MCF 10A (cell line): ENCODE measurements around the gene EPB41L1. TPM values are rescaled to one million over a fixed set of nuclear protein-coding genes. Genes with fewer than 3 reads are reported as not detected.

Experiments used
- BruUV-seq: library from RNA; stranded (reverse); fragments of 400-500 nt; replicated peaks from 2 replicates; lab custom pipeline; 2021; lab: Mats Ljungman, UMichigan
- CTCF ChIA-PET: fragments of 300-600 bp; sonication (Branson Sonifier 250); formaldehyde crosslinking; extraction: SDS; loops from one replicate; lab custom pipeline; 2021; ENCODE audit warnings: antibody characterized with exemption, inconsistent platforms; lab: Yijun Ruan, JAX
- POLR2A ChIA-PET: fragments of 300-600, 350-650 bp; sonication (Branson Sonifier 250); formaldehyde crosslinking; extraction: SDS; loops from one replicate; lab custom pipeline; 2020; ENCODE audit warnings: antibody characterized with exemption, inconsistent platforms; lab: Yijun Ruan, JAX
- DNase-seq: peaks from one replicate; pipeline ENCODE4 v3.0.0-alpha.2; 2018; ENCODE audit not compliant: unreplicated experiment
- H3K27ac Mint-ChIP-seq: one replicate; pipeline ENCODE4 v1.8.0; 2022; ENCODE audit warnings: mild to moderate bottlenecking, low read depth, mixed read lengths; ENCODE audit not compliant: unreplicated experiment
- H3K27me3 Mint-ChIP-seq: one replicate; pipeline ENCODE4 v1.8.0; 2022; ENCODE audit warnings: mixed read lengths; ENCODE audit not compliant: insufficient read depth, unreplicated experiment
- H3K36me3 Mint-ChIP-seq: one replicate; pipeline ENCODE4 v1.8.0; 2022; ENCODE audit warnings: mild to moderate bottlenecking, moderate library complexity, mixed read lengths; ENCODE audit not compliant: insufficient read depth, unreplicated experiment
- H3K4me1 Mint-ChIP-seq: one replicate; pipeline ENCODE4 v1.8.0; 2022; ENCODE audit warnings: mixed read lengths; ENCODE audit not compliant: insufficient read depth, unreplicated experiment
- H3K4me3 Mint-ChIP-seq: one replicate; pipeline ENCODE4 v1.8.0; 2022; ENCODE audit warnings: mild to moderate bottlenecking, moderate library complexity, mixed read lengths; ENCODE audit not compliant: unreplicated experiment
- H3K9me3 Mint-ChIP-seq: one replicate; pipeline ENCODE4 v1.8.0; 2022; ENCODE audit warnings: mixed read lengths; ENCODE audit not compliant: unreplicated experiment
- CTCF ChIP-seq: fragments of 200-600 bp; IDR thresholded peaks from one replicate; pipeline ENCODE4 v1.8.0; 2022; ENCODE audit warnings: antibody characterized with exemption, mild to moderate bottlenecking; ENCODE audit not compliant: unreplicated experiment
- intact Hi-C: fragments of 100-400 bp; cut with micrococcal nuclease; formaldehyde crosslinking; loops from 2 replicates; pipeline ENCODE4 v1.14.1; 2022
- total RNA-seq: library from RNA; stranded (reverse); gene quantifications from 2 replicates; pipeline ENCODE4 v1.2.3, GENCODE V29; 2022

Gene EPB41L1
- total RNA-seq, 1 experiment from 2014 or later, result 10.1 TPM

- no peak for DNase-seq
Measured at GRCh38 chr20:36175475-36175995, 21.0 kb downstream of the EPB41L1 start.

GRCh38 chr20:36177716-36178115 is 23.2 kb downstream of the EPB41L1 start:
- Mint-ChIP-seq H3K27me3 (no peaks in the 10 kb centered on the region), H3K36me3 (no peaks in the 10 kb centered on the region), H3K27ac (no peak overlapping the region), H3K9me3 (no peaks in the 10 kb centered on the region), H3K4me3 (no peak overlapping the region), H3K4me1 (no peaks in the 10 kb centered on the region)
- POLR2A ChIA-PET, result no interaction called here
- no peak for DNase-seq
- CTCF ChIA-PET, result interaction anchor here (0.9 to 1.4 kb wide), 3 partner anchors 20 to 262 kb away, joined by 3 to 8 read pairs (median 3); no protein-coding TSS in a partner anchor
- BruUV-seq, result no TSS peak
- intact Hi-C loops, result no loop called here
- TF ChIP-seq CTCF, result no peak

More at GRCh38 chr20:36175475-36175995, 21.0 kb downstream of the EPB41L1 start:
- BruUV-seq, result no TSS peak
- H3K4me1 Mint-ChIP-seq, result no peaks in the 10 kb centered on the region
- H3K27me3 Mint-ChIP-seq, result no peaks in the 10 kb centered on the region
- TF ChIP-seq CTCF, result no peak
- no peaks in the 10 kb centered on the region for H3K36me3 Mint-ChIP-seq
- POLR2A ChIA-PET, result no interaction called here
- H3K9me3 Mint-ChIP-seq, result no peaks in the 10 kb centered on the region
- CTCF ChIA-PET, result interaction anchor here (0.8 to 1.4 kb wide), 4 partner anchors 13 to 24 kb away, joined by 3 to 5 read pairs (median 3); no protein-coding TSS in a partner anchor
- intact Hi-C loops, result no loop called here
- no peak overlapping the region for H3K27ac Mint-ChIP-seq
- H3K4me3 Mint-ChIP-seq, result no peak overlapping the region

- CTCF ChIA-PET, result interaction anchor here (0.6 to 3.0 kb wide), 7 partner anchors 10 to 762 kb away, joined by 3 to 15 read pairs (median 3); no protein-coding TSS in a partner anchor
- DNase-seq, result no peak
- Mint-ChIP-seq H3K27ac (no peak overlapping the region), H3K9me3 (no peaks in the 10 kb centered on the region), H3K27me3 (no peaks in the 10 kb centered on the region), H3K36me3 (no peaks in the 10 kb centered on the region), H3K4me3 (no peak overlapping the region), H3K4me1 (no peaks in the 10 kb centered on the region)
- no peak for TF ChIP-seq CTCF
- POLR2A ChIA-PET, result no interaction called here
- intact Hi-C loops, result no loop called here
- no TSS peak for BruUV-seq
Measured at GRCh38 chr20:36179170-36179945, 24.8 kb downstream of the EPB41L1 start.

GRCh38 chr20:36180323-36180722 is 25.8 kb downstream of the EPB41L1 start:
- no TSS peak for BruUV-seq
- ChIA-PET CTCF (interaction anchor here (0.6 to 3.2 kb wide), 5 partner anchors 9 to 256 kb away, joined by 3 to 15 read pairs (median 4); no protein-coding TSS in a partner anchor), POLR2A (interaction anchor here (0.6 kb wide), 2 partner anchors 17 to 74 kb away, joined by 3 read pairs; no protein-coding TSS in a partner anchor)
- Mint-ChIP-seq H3K4me1 (no peaks in the 10 kb centered on the region), H3K27me3 (no peaks in the 10 kb centered on the region), H3K9me3 (no peaks in the 10 kb centered on the region), H3K27ac (no peak overlapping the region), H3K36me3 (no peaks in the 10 kb centered on the region), H3K4me3 (no peak overlapping the region)
- intact Hi-C loops, result no loop called here
- DNase-seq, result no peak
- TF ChIP-seq CTCF, result no peak
